Measurements from ENCODE around the gene SLCO4A1. TPM values are rescaled to one million over a fixed set of nuclear protein-coding genes. Genes with fewer than 3 reads are reported as not detected.
A peak's percentile ranks its signal among the peaks of the same experiment; 100 is the strongest.

The SLCO4A1 gene
- total RNA-seq, 1 donor: under 0.01 TPM

- Histone ChIP-seq H3K4me1 (ENCODE audit: insufficient read depth, low read length) (peaks cover 9% of the 10 kb centered on the region), H3K9me3 (ENCODE audit: low read depth, low read length) (no peaks in the 10 kb centered on the region), H3K27me3 (ENCODE audit: insufficient read depth, low read length) (no peaks in the 10 kb centered on the region), H3K4me3 (ENCODE audit: insufficient read depth, low read length) (peak overlapping the region; percentile 62), H3K36me3 (ENCODE audit: insufficient read depth, low read length) (no peaks in the 10 kb centered on the region), H4K20me1 (ENCODE audit: insufficient read depth, low read length) (no peaks in the 10 kb centered on the region), H2AFZ (ENCODE audit: low read length) (peak overlapping the region; percentile 91), H3K79me2 (ENCODE audit: insufficient read depth, low read length) (no peaks in the 10 kb centered on the region), H3K4me2 (ENCODE audit: insufficient read depth, low read length) (peak overlapping the region; percentile 85), H3K27ac (ENCODE audit: low read depth, low read length) (peak overlapping the region; percentile 85)
- no peak for TF ChIP-seq CTCF (IDR thresholded peaks at IDR 0.05; ENCODE audit: extremely low read depth, low read depth, low read length)
- DNase-seq (ENCODE audit: insufficient read length, low spot score, missing footprints): peak; percentile 100
These were observed 10.0 kb downstream of the SLCO4A1 start for GRCh38 chr20:62652041-62652893.

- no peaks in the 10 kb centered on the region for H3K27me3 ChIP-seq (ENCODE audit: insufficient read depth, low read length)
- peak overlapping the region; percentile 85 for H3K4me2 ChIP-seq (ENCODE audit: insufficient read depth, low read length)
- H4K20me1 ChIP-seq (ENCODE audit: insufficient read depth, low read length): no peaks in the 10 kb centered on the region
- no peak for DNase-seq (ENCODE audit: insufficient read length, low spot score, missing footprints)
- H3K36me3 ChIP-seq (ENCODE audit: insufficient read depth, low read length): no peaks in the 10 kb centered on the region
- peak overlapping the region; percentile 62 for H3K4me3 ChIP-seq (ENCODE audit: insufficient read depth, low read length)
- peaks cover 9% of the 10 kb centered on the region for H3K4me1 ChIP-seq (ENCODE audit: insufficient read depth, low read length)
- peak overlapping the region; percentile 85 for H3K27ac ChIP-seq (ENCODE audit: low read depth, low read length)
- H2AFZ ChIP-seq (ENCODE audit: low read length): peak overlapping the region; percentile 91
- H3K9me3 ChIP-seq (ENCODE audit: low read depth, low read length): no peaks in the 10 kb centered on the region
- TF ChIP-seq CTCF (IDR thresholded peaks at IDR 0.05; ENCODE audit: extremely low read depth, low read depth, low read length): no peak
- H3K79me2 ChIP-seq (ENCODE audit: insufficient read depth, low read length): no peaks in the 10 kb centered on the region
These were observed 10.6 kb downstream of the SLCO4A1 start for GRCh38 chr20:62652894-62653305.

- no peak overlapping the region for H3K4me3 ChIP-seq (ENCODE audit: insufficient read depth, low read length)
- DNase-seq (ENCODE audit: insufficient read length, low spot score, missing footprints): no peak
- no peaks in the 10 kb centered on the region for H4K20me1 ChIP-seq (ENCODE audit: insufficient read depth, low read length)
- H3K27ac ChIP-seq (ENCODE audit: low read depth, low read length): no peak overlapping the region
- no peak overlapping the region for H3K4me2 ChIP-seq (ENCODE audit: insufficient read depth, low read length)
- H3K36me3 ChIP-seq (ENCODE audit: insufficient read depth, low read length): no peaks in the 10 kb centered on the region
- H3K27me3 ChIP-seq (ENCODE audit: insufficient read depth, low read length): no peaks in the 10 kb centered on the region
- H3K4me1 ChIP-seq (ENCODE audit: insufficient read depth, low read length): peaks cover 9% of the 10 kb centered on the region
- no peak overlapping the region for H2AFZ ChIP-seq (ENCODE audit: low read length)
- H3K79me2 ChIP-seq (ENCODE audit: insufficient read depth, low read length): no peaks in the 10 kb centered on the region
- H3K9me3 ChIP-seq (ENCODE audit: low read depth, low read length): no peaks in the 10 kb centered on the region
- no peak for TF ChIP-seq CTCF (IDR thresholded peaks at IDR 0.05; ENCODE audit: extremely low read depth, low read depth, low read length)
These were observed 11.1 kb downstream of the SLCO4A1 start for GRCh38 chr20:62653373-62653772.

GRCh38 chr20:62653951-62654685, 11.8 kb downstream of the SLCO4A1 start:
- DNase-seq (ENCODE audit: insufficient read length, low spot score, missing footprints): no peak

More at GRCh38 chr20:62653951-62654685, 11.8 kb downstream of the SLCO4A1 start:
- Histone ChIP-seq H3K9me3 (ENCODE audit: low read depth, low read length) (no peaks in the 10 kb centered on the region), H4K20me1 (ENCODE audit: insufficient read depth, low read length) (no peaks in the 10 kb centered on the region), H3K27ac (ENCODE audit: low read depth, low read length) (no peak overlapping the region), H3K4me1 (ENCODE audit: insufficient read depth, low read length) (peaks cover 9% of the 10 kb centered on the region), H3K36me3 (ENCODE audit: insufficient read depth, low read length) (no peaks in the 10 kb centered on the region), H3K4me3 (ENCODE audit: insufficient read depth, low read length) (no peak overlapping the region), H3K79me2 (ENCODE audit: insufficient read depth, low read length) (no peaks in the 10 kb centered on the region), H3K4me2 (ENCODE audit: insufficient read depth, low read length) (no peak overlapping the region), H3K27me3 (ENCODE audit: insufficient read depth, low read length) (no peaks in the 10 kb centered on the region), H2AFZ (ENCODE audit: low read length) (no peak overlapping the region)
- no peak for TF ChIP-seq CTCF (IDR thresholded peaks at IDR 0.05; ENCODE audit: extremely low read depth, low read depth, low read length)
